Skeletal muscle tissue (tissue), 1 donor: ENCODE data around the gene RIMBP2. TPM values are rescaled to one million over a fixed set of nuclear protein-coding genes. Genes with fewer than 3 reads are reported as not detected.

ENCODE experiments used
- total RNA-seq: library from RNA; depleted of rRNA; stranded (reverse); fragments of >200 nt; gene quantifications from one replicate; pipeline ENCODE4 v1.2.3, GENCODE V29; 2014

The RIMBP2 gene
- total RNA-seq, 1 donor from 2014 or later, result 2.6 TPM

Other genes starting within 250 kb of the RIMBP2 start
- 13.6 TPM for gene STX2, start 123.0 kb upstream of the RIMBP2 start, total RNA-seq
- gene RAN, start 155.8 kb upstream of the RIMBP2 start, total RNA-seq, result 227 TPM
- 7.8 TPM for gene ADGRD1, start 237.6 kb upstream of the RIMBP2 start, total RNA-seq